Smooth muscle cell (in vitro differentiated cells): Measurements from ENCODE around the gene IFNA4. TPM values are rescaled to one million over a fixed set of nuclear protein-coding genes. Genes with fewer than 3 reads are reported as not detected.
A peak's percentile ranks its signal among the peaks of the same experiment; 100 is the strongest.

Experiments used
- DNase-seq: peaks from one replicate; lab custom pipeline; 2025; ENCODE audit not compliant: unreplicated experiment; lab: John Stamatoyannopoulos, UW
- H2AFZ ChIP-seq: fragments of 200-600 bp; sonication (generic); 2 replicates; pipeline ENCODE4 v1.6.0; 2016; ENCODE audit warnings: antibody characterized with exemption, low read depth, mild to moderate bottlenecking
- H3F3A ChIP-seq: fragments of 200-600 bp; sonication (generic); 2 replicates; pipeline ENCODE4 v1.6.0; 2017; ENCODE audit warnings: antibody characterized with exemption, low read depth
- H3K27ac ChIP-seq: fragments of 200-600 bp; sonication (generic); 2 replicates; pipeline ENCODE4 v1.5.1; 2016; ENCODE audit warnings: low read depth, mild to moderate bottlenecking
- H3K27me3 ChIP-seq: fragments of 200-600 bp; sonication (generic); 2 replicates; pipeline ENCODE4 v1.6.1; 2016; ENCODE audit warnings: low read depth, mild to moderate bottlenecking
- H3K36me3 ChIP-seq: fragments of 200-600 bp; sonication (generic); 2 replicates; pipeline ENCODE4 v1.5.1; 2016; ENCODE audit warnings: low read depth
- H3K4me1 ChIP-seq: fragments of 200-600 bp; sonication (generic); 2 replicates; pipeline ENCODE4 v1.5.1; 2016; ENCODE audit warnings: low read depth
- H3K4me2 ChIP-seq: fragments of 200-600 bp; sonication (generic); 2 replicates; pipeline ENCODE4 v1.6.0; 2016; ENCODE audit warnings: mild to moderate bottlenecking
- H3K4me3 ChIP-seq: fragments of 200-600 bp; sonication (generic); 2 replicates; pipeline ENCODE4 v1.5.1; 2016; ENCODE audit warnings: mild to moderate bottlenecking
- H3K79me2 ChIP-seq: fragments of 200-600 bp; sonication (generic); 2 replicates; pipeline ENCODE4 v1.6.0; 2016; ENCODE audit warnings: low read depth, mild to moderate bottlenecking
- H3K9ac ChIP-seq: fragments of 200-600 bp; sonication (generic); 2 replicates; pipeline ENCODE4 v1.6.0; 2016; ENCODE audit warnings: low read depth
- H3K9me3 ChIP-seq: fragments of 200-600 bp; sonication (generic); replicated peaks from 2 replicates; pipeline ENCODE4 v1.5.1; 2016; ENCODE audit warnings: low read depth
- H4K20me1 ChIP-seq: fragments of 200-600 bp; sonication (generic); 2 replicates; pipeline ENCODE4 v1.6.0; 2016; ENCODE audit warnings: low read depth
- WGBS: methylation state at CpG from one replicate; pipeline ENCODE4 v1.1.7; 2016; ENCODE audit warnings: low lambda C conversion rate; 5-methylcytosine and 5-hydroxymethylcytosine counted together
- polyA plus RNA-seq: library from polyadenylated mRNA; unstranded; fragments of >200 nt; fragmentation: Nextera tagmentation; extraction: Ambion mirVana; gene quantifications from 2 replicates; pipeline ENCODE4 v1.2.1, GENCODE V29; 2016
- total RNA-seq: library from RNA; depleted of rRNA; stranded (reverse); fragments of >200 nt; gene quantifications from 2 replicates; pipeline ENCODE4 v1.2.3, GENCODE V29; 2014
- TF ChIP-seq, protein P1 (sequence below): fragments of 200-600 bp; sonication (generic); IDR thresholded peaks from 2 replicates; pipeline ENCODE4 v1.5.1; 2017; ENCODE audit warnings: borderline replicate concordance, mild to moderate bottlenecking, antibody characterized with exemption; ENCODE audit not compliant: insufficient read depth, poor library complexity, severe bottlenecking

The IFNA4 gene
- total and polyA plus RNA-seq, 2 experiments from 2014 or later: not detected

DNA sequence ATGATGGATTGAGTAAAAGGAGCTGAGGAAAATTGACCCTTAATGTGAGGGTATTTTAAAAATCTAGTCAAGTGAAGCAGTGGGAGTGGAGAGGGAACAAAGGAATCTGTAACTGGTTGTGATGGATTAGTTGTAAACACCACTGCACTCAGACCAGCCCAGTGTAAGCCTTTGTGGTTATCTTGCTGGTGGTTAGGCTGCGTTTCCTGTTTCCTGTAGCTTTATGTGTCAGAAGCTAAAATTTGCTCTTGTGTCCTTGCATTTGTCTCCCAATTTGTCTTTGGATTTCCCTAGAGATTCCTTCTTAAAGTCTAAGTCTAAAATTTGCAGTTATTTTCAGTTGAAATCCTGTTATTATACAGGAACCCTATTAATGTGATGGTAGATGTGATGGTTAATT lies 27.2 kb downstream of the IFNA4 start:
- H3K4me1 ChIP-seq: peaks cover 3% of the 10 kb centered on the region
- H3K79me2 ChIP-seq: no peaks in the 10 kb centered on the region
- no peaks in the 10 kb centered on the region for H4K20me1 ChIP-seq
- no peak overlapping the region for H3K9ac ChIP-seq
- H3K36me3 ChIP-seq: no peaks in the 10 kb centered on the region
- H3F3A ChIP-seq: no peaks in the 10 kb centered on the region
- peak overlapping the region; percentile 59 for H3K4me2 ChIP-seq
- no peaks in the 10 kb centered on the region for H3K9me3 ChIP-seq
- no peaks in the 10 kb centered on the region for H3K27me3 ChIP-seq
- DNase-seq: no peak
- TF ChIP-seq, protein P1, sequence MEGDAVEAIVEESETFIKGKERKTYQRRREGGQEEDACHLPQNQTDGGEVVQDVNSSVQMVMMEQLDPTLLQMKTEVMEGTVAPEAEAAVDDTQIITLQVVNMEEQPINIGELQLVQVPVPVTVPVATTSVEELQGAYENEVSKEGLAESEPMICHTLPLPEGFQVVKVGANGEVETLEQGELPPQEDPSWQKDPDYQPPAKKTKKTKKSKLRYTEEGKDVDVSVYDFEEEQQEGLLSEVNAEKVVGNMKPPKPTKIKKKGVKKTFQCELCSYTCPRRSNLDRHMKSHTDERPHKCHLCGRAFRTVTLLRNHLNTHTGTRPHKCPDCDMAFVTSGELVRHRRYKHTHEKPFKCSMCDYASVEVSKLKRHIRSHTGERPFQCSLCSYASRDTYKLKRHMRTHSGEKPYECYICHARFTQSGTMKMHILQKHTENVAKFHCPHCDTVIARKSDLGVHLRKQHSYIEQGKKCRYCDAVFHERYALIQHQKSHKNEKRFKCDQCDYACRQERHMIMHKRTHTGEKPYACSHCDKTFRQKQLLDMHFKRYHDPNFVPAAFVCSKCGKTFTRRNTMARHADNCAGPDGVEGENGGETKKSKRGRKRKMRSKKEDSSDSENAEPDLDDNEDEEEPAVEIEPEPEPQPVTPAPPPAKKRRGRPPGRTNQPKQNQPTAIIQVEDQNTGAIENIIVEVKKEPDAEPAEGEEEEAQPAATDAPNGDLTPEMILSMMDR: no peak
- 7% methylated on average over 1 of the region's 1 CpG for WGBS
- no peak overlapping the region for H3K4me3 ChIP-seq
- H3K27ac ChIP-seq: no peak overlapping the region
- no peak overlapping the region for H2AFZ ChIP-seq

DNA sequence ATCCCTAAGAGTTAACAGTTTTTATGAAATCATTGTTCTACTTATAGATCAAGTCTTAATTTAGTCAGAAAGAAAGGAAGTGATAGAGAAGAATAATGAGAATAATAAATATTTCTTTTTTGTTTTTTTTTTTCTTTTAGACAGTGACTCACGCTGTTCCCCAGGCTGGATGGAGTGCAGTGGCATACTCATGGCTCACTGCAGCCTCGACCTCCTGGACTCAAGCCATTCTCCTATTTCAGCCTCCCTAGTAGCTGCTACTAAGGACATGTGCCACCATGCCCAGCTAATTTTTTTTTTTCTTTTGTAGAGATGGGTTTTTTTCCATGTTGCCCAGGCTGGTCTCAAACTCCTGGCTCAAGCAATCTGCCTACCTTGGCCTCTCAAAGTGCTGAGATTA lies 31.9 kb downstream of the IFNA4 start:
- Histone ChIP-seq H2AFZ (no peak overlapping the region), H3K36me3 (no peaks in the 10 kb centered on the region), H3K9ac (no peak overlapping the region), H3K4me3 (no peak overlapping the region), H3K4me1 (peaks cover 3% of the 10 kb centered on the region), H3K9me3 (no peaks in the 10 kb centered on the region), H3K27ac (no peak overlapping the region), H3K79me2 (no peaks in the 10 kb centered on the region), H3K27me3 (no peaks in the 10 kb centered on the region), H3K4me2 (no peak overlapping the region), H3F3A (no peaks in the 10 kb centered on the region), H4K20me1 (no peaks in the 10 kb centered on the region)
- TF ChIP-seq, protein P1: no peak
- WGBS: 71% methylated on average over 2 of the region's 2 CpGs
- DNase-seq: no peak

DNA sequence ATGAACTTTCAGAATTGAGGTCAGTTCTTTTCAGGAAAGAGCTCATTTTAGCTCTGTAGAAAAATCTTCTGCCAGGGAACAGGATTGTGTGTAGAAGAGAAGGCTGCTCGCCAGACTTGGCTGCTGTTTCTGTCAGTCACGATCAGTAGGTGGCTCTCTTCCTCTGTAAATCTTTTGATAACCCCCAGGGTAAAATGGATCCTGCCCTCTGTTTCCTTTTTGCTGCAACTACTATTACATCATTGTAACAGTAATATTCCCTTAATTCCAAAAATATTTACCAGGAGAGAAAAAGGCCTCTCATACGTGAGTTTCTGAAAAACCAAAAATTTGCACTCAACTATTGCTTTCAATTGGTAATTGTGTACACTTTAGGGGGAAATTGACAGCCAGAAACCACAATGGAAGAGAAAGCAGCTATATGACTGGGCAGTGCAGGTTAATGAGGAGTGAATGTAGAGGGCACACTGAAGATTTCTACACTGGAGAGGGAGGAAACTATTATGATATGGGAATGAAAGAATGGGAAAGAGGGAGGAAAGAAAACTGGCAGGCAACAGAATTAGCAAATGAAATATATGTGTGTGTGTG lies 33.3 kb downstream of the IFNA4 start:
- no peak for DNase-seq
- H3K4me2 ChIP-seq: peak overlapping the region; percentile 48

More for the DNA sequence above, 33.3 kb downstream of the IFNA4 start:
- no peaks in the 10 kb centered on the region for H3K36me3 ChIP-seq
- peak overlapping the region; percentile 68 for H2AFZ ChIP-seq
- H3K9ac ChIP-seq: no peak overlapping the region
- no peak overlapping the region for H3K4me3 ChIP-seq
- WGBS: 19% methylated on average over 3 of the region's 3 CpGs
- TF ChIP-seq, protein P1: no peak
- H3K9me3 ChIP-seq: no peaks in the 10 kb centered on the region
- H3K4me1 ChIP-seq: no peaks in the 10 kb centered on the region
- H3K27me3 ChIP-seq: no peaks in the 10 kb centered on the region
- H3K79me2 ChIP-seq: no peaks in the 10 kb centered on the region
- no peaks in the 10 kb centered on the region for H3F3A ChIP-seq
- H4K20me1 ChIP-seq: no peaks in the 10 kb centered on the region
- H3K27ac ChIP-seq: no peak overlapping the region
